Muscle layer of colon (tissue), 2 donors: ENCODE data around the gene ZNF362.

Experiments used
- H3K27ac ChIP-seq: one replicate; pipeline ENCODE4 v1.7.0; 2013; ENCODE audit warnings: low read depth, mild to moderate bottlenecking, low read length, moderate library complexity
- H3K27me3 ChIP-seq, 2 donors: one replicate each; pipeline ENCODE4 v1.7.0; 2013; ENCODE audit warnings: low read length in 2 of 2, mild to moderate bottlenecking in 2 of 2; ENCODE audit not compliant: insufficient read depth in 2 of 2, control insufficient read depth in 1 of 2
- H3K36me3 ChIP-seq: one replicate; pipeline ENCODE4 v1.7.0; 2013; ENCODE audit warnings: mild to moderate bottlenecking, low read length; ENCODE audit not compliant: insufficient read depth
- H3K4me1 ChIP-seq: one replicate; pipeline ENCODE4 v1.7.0; 2013; ENCODE audit warnings: mild to moderate bottlenecking, low read length; ENCODE audit not compliant: insufficient read depth
- H3K4me3 ChIP-seq, 2 donors: one replicate each; pipeline ENCODE4 v1.7.0; 2013; ENCODE audit warnings: low read length in 2 of 2, low read depth in 1 of 2, mild to moderate bottlenecking in 1 of 2, moderate library complexity in 1 of 2
- H3K9ac ChIP-seq: one replicate; pipeline ENCODE4 v1.7.0; 2013; ENCODE audit warnings: low read length
- H3K9me3 ChIP-seq: one replicate; pipeline ENCODE4 v1.7.0; 2013; ENCODE audit warnings: mild to moderate bottlenecking, low read length
- donor health status: abdominal sarcoma.
- donor health status: Adenocarcinoma of cecum.

ZNF362 gene, protein sequence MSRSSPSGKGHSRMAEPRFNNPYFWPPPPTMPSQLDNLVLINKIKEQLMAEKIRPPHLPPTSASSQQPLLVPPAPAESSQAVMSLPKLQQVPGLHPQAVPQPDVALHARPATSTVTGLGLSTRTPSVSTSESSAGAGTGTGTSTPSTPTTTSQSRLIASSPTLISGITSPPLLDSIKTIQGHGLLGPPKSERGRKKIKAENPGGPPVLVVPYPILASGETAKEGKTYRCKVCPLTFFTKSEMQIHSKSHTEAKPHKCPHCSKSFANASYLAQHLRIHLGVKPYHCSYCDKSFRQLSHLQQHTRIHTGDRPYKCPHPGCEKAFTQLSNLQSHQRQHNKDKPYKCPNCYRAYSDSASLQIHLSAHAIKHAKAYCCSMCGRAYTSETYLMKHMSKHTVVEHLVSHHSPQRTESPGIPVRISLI

DNA sequence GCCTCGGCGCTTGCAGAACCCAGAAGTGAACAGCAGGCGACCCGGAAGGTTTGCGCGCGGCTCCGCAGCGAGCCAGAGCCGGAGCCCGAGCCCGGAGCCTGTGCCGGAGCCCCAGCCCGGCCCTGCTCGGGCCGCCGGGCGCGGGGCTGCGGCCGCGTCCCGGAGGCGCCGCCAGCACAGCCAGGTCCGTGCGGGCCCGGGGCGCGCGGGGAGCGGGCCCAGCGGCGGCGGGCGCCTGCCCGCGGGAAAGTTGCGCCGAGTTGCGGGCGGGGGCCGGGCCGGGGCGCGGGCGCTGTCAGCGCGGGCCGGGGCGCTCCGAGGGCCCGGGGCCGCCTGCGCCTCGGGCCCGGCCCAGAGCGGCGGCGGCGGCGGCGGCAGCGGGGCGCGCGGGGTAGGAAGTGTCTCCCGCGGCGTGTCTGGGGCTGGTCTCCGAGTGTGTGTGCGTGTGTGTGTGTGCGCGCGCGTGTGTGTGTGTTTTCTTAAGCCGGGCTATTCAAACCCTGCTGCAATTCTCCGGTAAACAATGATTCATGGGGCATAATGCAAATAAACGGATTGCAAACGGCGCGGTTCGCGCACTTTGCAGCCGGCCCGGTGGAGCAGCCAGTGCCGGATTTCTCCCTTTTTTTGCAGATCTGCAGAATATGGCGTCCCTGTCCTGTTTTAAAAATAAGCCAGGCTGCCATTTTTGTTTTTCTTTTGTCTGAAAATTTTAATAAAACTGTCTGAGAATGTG lies at the start of gene ZNF362:
Gene ZNF362 (plus strand): TSS at position 22 of the 736 bp plus-strand sequence. CDS start 14,083 bp downstream, outside the sequence.
- Histone ChIP-seq H3K9ac (peak within 1 kb of the TSS; percentile 89), H3K9me3 (no peaks in the 10 kb centered on the region), H3K36me3 (no peaks in the 10 kb centered on the region), H3K27ac (peak within 1 kb of the TSS; percentile 93), H3K4me3 (peak within 1 kb of the TSS; percentile 51 to 83), H3K4me1 (peaks cover 33% of the 10 kb centered on the region), H3K27me3 (no peaks in the 10 kb centered on the region)

DNA sequence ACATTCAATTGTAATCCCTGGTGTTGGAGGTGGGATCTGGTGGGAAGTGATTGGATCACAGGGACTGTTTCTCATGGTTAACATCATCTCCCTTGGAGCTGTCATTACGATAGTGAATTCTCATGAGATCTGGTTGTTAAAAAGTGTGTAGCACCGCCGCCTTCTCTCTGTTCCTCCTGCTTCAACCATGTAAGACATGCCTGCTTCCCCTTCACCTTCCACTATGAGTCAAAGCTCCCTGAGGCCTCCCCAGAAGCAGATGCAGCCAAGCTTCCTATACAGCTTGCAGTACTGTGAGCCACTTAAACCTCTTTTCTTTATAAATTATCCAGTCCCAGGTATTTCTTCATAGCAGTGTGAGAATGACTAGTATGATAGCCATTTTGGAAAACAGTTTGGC lies 44.3 kb upstream of the ZNF362 start:
- Histone ChIP-seq H3K36me3 (no peaks in the 10 kb centered on the region), H3K9ac (no peak overlapping the region), H3K4me1 (no peaks in the 10 kb centered on the region), H3K9me3 (no peaks in the 10 kb centered on the region), H3K27ac (no peak overlapping the region), H3K4me3 (no peak overlapping the region), H3K27me3 (no peaks in the 10 kb centered on the region)

DNA sequence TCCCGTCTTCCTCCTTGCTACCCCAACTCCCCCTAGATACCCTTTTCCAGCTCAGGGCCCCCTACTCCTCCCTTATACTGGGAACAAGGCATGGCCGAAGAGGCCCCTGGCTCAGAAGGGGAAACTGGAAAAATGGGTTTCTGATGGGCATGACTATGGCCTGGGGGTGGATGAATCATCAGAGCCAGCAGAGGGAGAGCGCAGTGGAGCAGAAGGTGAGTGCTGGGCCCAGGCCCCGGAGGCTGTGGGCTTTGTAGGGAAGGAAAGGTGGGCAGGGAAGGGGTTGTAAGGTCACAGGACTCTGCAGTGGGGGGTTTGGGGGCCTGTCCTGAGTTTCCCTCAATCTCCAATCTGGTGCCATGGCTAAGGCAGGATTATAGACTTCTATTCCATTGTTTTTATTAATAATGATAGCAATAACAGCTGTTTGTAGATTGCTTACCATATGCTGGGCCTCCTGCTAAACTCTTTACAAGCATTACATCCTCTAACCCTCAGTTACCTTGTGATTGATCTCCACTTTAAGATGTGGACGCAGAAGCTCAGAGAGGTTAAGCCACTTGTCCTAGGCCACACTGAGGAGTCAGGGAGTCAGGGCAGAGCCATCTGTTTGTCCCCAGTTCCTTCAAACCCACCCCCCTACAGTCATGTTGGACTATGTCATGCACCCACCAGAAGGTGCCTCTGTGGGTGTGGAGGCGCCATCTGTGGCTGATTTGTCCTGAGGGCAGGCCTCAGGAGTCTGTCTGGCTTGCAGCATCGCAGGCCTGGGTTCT lies 36.2 kb upstream of the ZNF362 start:
- H3K36me3 ChIP-seq: no peaks in the 10 kb centered on the region
- H3K9me3 ChIP-seq: no peaks in the 10 kb centered on the region
- H3K4me1 ChIP-seq: no peaks in the 10 kb centered on the region
- H3K4me3 ChIP-seq: no peak overlapping the region
- H3K9ac ChIP-seq: no peak overlapping the region
- no peaks in the 10 kb centered on the region for H3K27me3 ChIP-seq
- H3K27ac ChIP-seq: no peak overlapping the region

DNA sequence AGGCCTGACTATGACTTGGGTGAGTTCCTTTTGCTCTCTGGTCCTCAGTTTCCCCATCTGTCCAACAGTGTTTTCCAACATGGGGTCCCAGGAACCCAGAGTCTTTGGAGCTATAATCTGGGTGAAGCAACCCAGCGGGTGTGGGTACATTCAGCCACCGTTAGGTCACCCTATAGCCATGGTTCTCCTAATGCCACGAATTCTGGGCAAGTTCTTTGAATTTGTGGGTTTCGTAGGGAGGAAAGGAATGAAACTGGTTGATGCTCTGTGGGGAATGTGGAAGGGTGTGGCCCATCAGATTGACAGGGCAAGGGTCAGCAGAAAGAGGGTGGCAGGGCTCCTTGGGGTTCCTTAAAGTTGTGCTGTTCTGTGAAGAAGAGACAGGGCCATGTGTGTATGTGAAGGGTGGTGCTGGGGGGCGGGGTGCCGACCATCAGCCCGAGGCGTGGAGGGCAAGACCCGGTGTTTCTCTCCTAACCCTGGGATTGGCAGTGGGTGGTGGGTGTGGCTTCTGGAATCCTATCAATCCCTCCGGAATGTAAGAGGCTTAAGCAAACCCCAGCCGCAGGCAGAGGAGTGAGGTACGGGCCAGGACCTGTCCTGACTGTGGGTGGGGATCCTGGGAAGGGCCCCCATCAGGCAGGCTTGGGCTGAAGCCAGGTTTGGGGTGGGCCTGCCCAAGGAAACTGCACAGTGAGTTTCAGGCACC lies 35.5 kb upstream of the ZNF362 start:
- no peaks in the 10 kb centered on the region for H3K9me3 ChIP-seq
- no peaks in the 10 kb centered on the region for H3K36me3 ChIP-seq
- H3K4me1 ChIP-seq: no peaks in the 10 kb centered on the region
- no peak overlapping the region for H3K4me3 ChIP-seq
- no peaks in the 10 kb centered on the region for H3K27me3 ChIP-seq
- H3K27ac ChIP-seq: no peak overlapping the region
- H3K9ac ChIP-seq: no peak overlapping the region

DNA sequence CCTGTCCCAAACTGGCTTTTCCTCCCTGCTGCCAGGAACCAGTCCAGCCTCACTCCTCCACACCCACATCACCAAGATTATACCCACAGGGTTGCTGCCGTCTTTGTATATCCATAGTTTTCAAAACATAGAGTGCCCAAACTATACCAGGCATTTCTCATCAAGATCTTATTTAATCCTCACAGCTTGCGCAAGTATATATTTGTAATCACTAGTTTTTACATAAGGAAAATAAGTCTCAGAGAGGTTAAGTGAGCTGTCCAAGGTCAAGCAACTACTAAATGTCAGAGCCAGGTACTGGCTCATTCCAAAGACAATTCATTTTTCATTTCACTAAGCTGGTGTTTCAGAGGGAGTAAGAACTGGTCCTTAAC lies 34.9 kb upstream of the ZNF362 start:
- no peak overlapping the region for H3K4me3 ChIP-seq
- no peak overlapping the region for H3K27ac ChIP-seq
- no peaks in the 10 kb centered on the region for H3K4me1 ChIP-seq
- no peaks in the 10 kb centered on the region for H3K27me3 ChIP-seq
- no peak overlapping the region for H3K9ac ChIP-seq
- no peaks in the 10 kb centered on the region for H3K36me3 ChIP-seq
- no peaks in the 10 kb centered on the region for H3K9me3 ChIP-seq

DNA sequence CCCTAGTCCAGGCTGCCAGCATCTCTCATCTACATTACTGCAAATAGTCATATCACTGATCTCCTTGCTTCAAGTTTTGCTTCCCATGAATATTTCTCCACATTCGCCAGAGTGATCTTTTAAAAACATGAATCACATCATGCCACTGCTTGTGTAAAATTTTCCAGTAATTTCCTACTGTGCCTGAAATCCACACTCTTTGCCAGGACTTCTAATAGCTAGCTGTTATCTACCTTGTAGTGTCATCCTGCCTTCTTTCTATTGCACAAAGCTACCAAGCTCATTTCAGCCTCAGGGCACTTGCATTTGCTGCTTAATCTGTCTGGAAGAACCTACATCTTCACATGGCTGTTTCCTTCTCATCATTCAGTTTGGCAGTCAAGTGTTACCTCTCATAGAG lies 33.9 kb upstream of the ZNF362 start:
- Histone ChIP-seq H3K27me3 (no peaks in the 10 kb centered on the region), H3K36me3 (no peaks in the 10 kb centered on the region), H3K9me3 (no peaks in the 10 kb centered on the region), H3K9ac (no peak overlapping the region), H3K4me3 (no peak overlapping the region), H3K27ac (no peak overlapping the region), H3K4me1 (no peaks in the 10 kb centered on the region)

DNA sequence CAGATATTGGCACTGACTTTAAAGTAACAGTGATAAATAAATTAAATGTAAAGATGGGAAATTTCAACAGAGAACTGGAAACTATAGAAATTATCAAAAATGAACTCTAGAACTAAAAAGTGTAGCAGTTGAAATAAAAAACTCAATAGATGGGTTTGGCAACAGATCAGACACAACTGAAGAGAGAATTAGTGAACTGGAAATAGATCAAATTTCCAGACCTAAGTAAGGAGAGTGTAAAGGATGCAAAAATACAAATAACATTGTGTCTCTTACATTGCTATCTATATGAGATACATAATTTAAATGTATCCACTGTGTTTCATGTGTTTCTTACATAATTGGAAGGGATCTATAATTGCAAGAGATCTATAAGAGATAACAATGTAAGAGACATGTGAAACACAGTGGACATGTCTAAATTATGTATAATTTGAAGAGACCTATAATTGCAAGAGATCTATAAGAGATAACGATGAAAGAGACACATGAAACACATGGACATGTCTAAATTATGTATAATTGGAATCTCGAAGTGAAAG lies 32.1 kb upstream of the ZNF362 start:
- no peaks in the 10 kb centered on the region for H3K36me3 ChIP-seq
- no peak overlapping the region for H3K4me3 ChIP-seq
- H3K4me1 ChIP-seq: peaks cover 6% of the 10 kb centered on the region
- H3K9me3 ChIP-seq: no peaks in the 10 kb centered on the region
- no peak overlapping the region for H3K9ac ChIP-seq
- H3K27me3 ChIP-seq: no peaks in the 10 kb centered on the region
- H3K27ac ChIP-seq: no peak overlapping the region

DNA sequence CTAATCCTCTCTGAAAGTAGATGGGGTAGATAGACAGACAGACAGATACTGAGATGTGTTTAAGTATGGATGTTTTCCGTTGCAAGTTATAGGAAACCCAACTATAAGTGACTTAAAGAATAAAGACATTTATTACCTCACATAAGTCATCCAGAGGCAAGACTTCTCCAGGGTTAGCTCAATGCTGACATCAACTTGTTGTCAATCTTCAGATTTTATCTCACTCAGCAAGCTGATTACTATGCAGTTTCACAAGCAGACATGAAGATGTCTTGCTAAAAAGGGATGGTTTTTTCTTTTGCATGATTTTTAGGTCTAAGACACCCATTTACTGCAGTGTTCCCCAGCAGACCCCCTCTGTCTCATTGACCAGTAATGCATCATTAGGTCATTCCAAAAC lies 30.7 kb upstream of the ZNF362 start:
- no peak overlapping the region for H3K27ac ChIP-seq
- no peaks in the 10 kb centered on the region for H3K27me3 ChIP-seq
- peaks cover 6% of the 10 kb centered on the region for H3K4me1 ChIP-seq
- no peak overlapping the region for H3K4me3 ChIP-seq
- no peaks in the 10 kb centered on the region for H3K36me3 ChIP-seq
- H3K9me3 ChIP-seq: no peaks in the 10 kb centered on the region
- no peak overlapping the region for H3K9ac ChIP-seq

DNA sequence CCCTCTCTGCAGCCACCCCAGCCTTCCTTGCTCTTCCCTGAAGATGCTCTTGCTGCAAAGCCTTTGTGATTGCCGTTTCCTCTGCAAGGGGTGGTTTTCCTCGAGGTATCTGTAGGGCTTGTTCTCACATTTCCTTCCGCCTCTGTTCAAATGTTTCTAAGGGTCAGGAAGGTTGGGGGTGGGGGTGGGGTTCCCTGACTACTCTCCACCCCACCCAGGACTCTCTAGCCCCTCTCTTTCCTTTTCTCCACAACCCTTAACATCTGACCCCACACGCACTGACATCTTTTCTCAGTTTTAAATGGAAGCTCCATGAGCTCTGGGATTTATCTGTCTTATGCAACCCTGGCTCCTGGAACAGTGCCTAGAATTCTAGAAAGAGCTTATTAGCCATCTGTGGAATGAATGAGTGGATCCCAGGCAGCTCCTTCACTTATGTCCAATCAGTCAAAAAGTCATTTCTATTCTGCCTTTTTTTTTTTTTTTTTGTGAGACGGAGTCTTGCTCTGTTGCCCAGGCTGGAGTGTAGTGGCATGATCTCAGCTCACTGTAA lies 27.3 kb upstream of the ZNF362 start:
- Histone ChIP-seq H3K27me3 (no peaks in the 10 kb centered on the region), H3K9me3 (no peaks in the 10 kb centered on the region), H3K27ac (no peak overlapping the region), H3K4me3 (no peak overlapping the region), H3K4me1 (peaks cover 6% of the 10 kb centered on the region), H3K36me3 (no peaks in the 10 kb centered on the region), H3K9ac (no peak overlapping the region)

DNA sequence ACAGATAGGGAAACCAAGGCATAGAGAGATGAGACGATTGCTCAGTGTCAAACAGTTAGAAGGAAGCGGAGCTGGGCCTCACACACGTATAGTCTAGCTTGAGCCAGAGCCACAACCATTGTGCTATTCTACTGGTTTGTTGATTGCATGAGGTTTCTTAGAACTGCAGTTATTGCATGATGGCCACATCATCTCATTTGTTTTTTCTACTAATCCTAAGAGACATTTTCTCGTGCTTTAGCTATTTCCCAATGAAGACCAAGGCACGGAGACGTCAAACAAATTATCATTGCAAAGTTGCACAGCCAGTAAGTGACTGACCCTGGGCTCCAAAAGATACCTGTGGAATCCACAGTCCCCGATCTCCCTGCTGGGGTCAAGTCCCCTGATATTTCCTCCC lies 25.1 kb upstream of the ZNF362 start:
- Histone ChIP-seq H3K27me3 (no peaks in the 10 kb centered on the region), H3K9ac (no peak overlapping the region), H3K27ac (no peak overlapping the region), H3K9me3 (no peaks in the 10 kb centered on the region), H3K4me1 (peaks cover 6% of the 10 kb centered on the region), H3K4me3 (no peak overlapping the region), H3K36me3 (no peaks in the 10 kb centered on the region)
